GM19438 (cell line): ENCODE measurements around the gene FMO2.
"Not testable (repeated sequence)": the region's sequence is repeated elsewhere in the genome, so short reads cannot be mapped to it uniquely, and the experiment has no call there.

Source experiments
- ATAC-seq: cut with Tn5 transposase; IDR thresholded peaks from one replicate; pipeline ENCODE4 v1.9.1; 2021; ENCODE audit warnings: low read depth; ENCODE audit not compliant: unreplicated experiment

FMO2 gene

DNA sequence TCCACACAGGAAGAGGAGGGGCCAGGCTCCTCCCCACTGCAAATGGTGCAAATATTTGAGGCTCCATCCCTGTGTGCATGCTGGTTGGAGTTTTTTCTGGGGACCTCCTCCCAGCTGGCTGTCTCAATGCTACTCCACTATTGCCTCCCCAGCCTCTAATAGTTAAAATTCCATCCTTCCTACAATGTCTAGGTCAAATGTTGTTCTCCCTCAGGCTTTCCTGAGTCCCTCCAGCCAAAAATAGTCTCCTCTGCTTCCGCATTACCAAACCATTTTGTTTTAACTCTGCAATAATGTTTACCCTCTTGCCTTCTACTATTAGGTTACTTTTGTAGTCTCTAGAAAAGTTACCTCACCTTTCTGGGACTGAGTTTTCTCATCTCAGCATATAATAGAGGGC is 33.6 kb downstream of the FMO2 start:
- ATAC-seq, result no peak

DNA sequence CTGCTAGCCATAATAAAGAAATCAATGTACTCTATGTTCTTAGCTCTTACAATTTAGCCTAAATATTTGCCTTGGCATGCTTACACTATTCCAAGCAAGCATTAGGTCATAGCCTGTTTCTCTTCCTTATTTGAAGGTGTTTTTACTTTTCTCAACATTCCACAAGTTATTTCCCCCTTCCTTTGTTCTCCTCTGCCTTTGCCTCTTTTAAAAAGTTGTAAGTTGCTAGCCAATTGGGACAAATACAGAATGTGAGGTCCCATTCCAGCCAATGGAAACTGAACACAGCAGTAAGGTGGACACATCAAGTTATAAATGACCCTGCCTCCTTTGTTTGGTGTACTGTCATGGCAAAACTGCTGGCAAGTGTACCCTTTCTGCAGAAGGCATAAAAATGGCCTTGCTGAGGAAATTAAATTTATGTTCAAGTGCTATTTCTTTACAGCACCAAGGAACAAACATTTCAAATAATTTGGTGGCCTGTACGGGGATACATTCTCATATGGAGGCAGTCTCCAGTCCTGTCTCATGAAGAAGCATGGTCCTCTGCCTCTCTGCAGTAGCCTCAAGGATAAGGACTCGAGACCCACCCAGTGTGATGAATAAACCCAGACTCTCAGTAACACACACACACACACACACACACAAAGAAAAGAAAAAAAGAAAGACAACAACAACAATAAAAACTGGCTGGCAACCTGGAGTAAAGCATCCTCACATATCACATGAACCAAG is 34.4 kb downstream of the FMO2 start:
- ATAC-seq, result no peak

DNA sequence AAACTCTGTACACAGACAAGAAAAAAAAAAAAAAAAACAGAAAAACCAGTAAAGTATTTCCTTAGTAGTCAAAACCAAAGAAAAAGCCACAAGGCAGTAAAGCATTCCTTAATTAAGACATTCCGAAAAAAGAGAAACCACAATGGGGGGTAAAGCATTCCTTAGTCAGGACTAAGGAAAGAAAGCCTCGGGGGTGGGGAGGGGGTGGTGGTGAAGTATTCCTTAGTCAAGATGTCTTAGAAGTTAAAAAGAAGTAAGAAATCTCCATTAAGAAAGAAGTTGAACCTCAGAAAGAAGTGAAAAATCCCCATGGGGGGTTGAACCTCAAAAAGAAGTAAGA is 35.0 kb downstream of the FMO2 start:
- no peak for ATAC-seq

DNA sequence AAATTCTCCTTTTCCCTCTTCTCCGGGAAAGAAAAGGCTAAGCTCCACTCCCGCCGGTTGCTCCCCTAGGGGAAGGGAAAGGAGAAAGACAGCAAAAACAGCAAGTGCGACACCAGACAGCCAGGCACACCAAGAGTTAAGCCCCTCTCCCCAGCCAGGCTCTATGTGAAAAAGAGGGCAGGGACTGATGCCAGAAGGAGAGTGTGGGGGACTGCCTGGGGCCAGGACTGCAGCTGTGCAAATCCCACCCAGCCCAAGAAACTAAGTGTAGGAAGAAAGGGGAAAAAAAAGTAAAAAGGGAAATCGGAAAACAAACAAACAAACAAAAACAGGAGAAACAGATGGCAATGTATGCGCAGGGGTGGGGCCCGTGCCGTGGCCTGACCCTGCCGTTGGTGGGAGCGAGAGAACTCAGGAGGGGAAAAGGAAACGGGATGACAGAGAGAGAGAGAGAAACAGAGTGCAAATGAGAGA is 35.5 kb downstream of the FMO2 start:
- no peak for ATAC-seq

DNA sequence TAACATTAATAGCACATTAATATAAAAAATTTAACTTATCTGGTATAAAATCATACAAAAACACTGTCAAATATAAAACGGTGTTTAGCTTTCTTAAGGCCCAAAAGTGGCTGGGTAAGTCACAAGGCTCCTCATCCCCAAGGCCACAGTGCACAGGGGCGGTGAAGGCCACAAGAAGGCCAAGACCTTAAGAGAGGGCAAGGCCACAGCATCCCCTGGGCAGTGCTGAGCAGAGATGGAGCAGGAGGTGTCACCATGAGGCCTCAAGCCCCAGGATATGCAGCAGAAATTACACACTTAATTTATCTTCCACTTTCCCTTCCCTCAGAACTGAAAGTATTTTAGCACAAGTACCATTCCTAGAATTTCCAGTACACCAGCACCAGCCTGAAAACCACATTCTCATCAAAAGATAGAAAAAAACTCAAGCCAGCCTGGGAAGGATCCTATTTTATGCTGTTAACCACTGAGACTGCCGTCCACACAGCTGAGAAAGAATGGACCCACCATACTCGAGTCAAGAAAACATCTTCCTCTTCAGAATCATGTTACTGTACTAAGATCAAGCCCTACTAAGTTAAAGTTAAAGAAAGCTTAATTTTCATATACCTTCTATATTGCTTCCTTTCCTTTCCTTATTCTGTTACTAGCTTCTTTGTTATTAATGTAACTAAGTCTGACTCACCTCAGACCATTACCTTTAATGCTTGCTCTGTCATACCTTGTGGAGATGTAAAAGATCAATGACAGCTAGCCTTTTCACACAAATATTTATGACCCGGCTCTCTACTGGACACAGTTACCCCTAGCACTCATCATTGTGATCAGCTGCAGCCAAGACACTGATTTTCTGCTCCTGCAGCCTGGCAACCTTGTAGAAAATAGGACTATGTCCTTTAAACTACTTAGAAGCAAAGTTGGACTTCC is 36.8 kb downstream of the FMO2 start:
- no peak for ATAC-seq

DNA sequence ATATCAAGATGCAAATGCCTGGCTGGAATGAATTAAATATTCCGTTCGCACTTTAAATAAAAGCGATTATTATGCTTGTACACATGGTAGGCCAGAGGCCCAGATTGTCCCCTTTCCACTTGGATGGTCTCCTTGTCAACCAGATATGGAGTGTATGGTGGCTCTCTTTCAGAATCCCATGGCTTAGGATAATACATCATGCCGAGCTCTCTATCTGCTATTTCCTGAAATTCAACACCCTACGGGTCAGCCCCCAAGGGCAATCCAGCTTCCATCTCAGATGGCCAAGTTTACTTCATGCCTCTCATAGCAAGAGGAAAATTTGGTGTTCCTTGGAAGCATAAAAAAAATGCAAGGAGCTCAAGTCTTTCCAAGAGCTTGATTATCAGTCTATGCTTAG is 37.8 kb downstream of the FMO2 start:
- ATAC-seq, result no peak

DNA sequence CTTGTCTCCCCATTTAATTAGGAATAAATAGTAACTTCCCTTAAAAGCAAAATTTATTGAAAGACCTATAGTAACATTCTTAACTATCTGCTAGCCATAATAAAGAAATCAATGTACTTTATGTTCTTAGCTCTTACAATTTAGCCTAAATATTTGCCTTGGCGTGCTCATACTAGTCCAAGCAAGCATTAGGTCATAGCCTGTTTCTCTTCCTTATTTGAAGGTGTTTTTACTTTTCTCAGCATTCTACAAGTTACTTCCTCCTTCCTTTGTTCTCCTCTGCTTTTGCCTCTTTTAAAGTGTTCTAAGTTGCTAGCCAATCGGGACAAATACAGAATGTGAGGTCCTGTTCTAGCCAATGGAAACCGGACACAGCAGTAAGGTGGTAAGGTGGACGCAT is 39.2 kb downstream of the FMO2 start:
- ATAC-seq, result not testable (repeated sequence)

DNA sequence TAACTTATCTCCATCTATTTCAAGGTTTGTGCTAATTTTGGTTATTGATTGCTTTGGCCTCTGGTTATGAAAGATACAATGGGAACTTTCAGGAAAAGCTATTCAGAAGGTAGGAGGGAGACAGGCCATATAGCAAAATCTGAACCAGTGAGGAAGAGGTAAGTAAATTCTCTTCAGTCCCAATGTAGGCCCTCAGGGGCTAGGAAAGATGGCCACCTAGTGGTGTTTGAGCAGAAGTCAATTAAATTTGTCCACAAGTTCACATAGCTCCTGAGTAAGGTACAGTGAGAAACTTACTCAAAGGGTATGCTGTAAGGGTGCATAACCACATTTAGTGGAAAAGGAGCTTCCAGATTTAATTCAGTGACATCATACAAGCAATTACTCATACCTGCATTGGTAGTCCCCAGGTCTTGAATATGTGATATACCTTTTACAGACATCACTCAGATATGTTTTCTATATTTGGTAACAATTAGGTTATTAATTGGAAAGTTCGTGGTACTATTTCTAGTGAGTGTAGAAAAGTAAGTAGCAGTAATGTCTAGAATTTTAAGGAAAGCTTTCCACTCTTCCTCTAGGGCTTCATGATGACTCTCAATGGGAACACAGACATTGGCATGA is 41.8 kb downstream of the FMO2 start:
- peak; percentile 75 for ATAC-seq

DNA sequence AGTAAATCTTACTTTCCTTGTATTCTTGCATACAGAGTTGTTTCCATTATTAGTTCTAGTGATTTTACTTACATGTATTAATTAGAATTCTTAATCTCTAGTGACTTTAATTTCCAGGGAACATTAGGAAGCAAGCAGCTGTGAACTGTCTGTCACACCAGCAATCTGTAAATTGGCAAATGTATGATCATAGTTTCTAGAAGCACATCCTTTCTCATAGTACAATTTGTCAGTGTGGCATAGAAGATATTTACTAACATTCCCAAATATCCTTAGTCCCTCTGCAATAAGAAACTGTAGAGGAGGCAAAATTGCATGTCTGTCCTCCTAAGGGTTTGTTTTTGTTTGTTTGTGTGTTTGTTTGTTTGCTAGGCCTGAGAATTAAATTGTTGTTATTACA is 46.2 kb downstream of the FMO2 start:
- ATAC-seq, result no peak

DNA sequence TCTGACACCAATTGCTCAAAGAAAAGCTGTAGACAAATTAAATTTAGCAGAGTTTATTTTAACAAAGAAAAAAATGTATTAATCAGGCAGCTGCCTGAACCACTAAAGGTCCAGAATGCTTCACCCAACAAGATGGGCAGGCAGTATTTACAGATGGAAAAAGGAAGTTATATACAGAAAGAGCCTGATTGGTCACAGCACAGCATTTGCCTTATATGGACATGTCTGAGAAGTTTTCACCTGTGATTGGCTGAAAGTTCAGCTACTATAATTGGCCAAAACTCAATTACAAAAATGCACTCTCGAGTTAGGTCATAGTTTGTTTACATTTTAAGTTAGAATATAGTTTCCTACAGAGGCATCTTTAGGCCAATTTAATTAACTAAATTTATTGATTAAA is 48.1 kb downstream of the FMO2 start:
- ATAC-seq, result no peak

DNA sequence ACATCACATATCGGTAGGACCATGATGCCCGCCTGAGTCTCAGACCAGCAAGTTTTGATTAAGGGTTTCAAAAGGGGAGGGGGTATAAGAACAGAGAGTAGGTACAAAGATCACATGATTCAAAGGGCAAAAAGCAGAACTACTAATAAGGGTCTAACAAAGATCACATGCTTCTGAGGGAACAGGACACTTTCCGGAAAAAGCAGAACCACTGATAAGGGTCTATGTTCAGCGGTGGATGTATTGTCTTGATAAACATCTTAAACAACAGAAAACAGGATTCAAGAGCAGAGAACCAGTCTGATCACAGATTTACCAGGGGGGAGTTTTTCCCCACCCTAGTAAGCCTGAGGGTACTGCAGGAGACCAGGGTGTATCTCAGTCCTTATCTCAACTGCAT is 51.1 kb downstream of the FMO2 start:
- not testable (repeated sequence) for ATAC-seq

DNA sequence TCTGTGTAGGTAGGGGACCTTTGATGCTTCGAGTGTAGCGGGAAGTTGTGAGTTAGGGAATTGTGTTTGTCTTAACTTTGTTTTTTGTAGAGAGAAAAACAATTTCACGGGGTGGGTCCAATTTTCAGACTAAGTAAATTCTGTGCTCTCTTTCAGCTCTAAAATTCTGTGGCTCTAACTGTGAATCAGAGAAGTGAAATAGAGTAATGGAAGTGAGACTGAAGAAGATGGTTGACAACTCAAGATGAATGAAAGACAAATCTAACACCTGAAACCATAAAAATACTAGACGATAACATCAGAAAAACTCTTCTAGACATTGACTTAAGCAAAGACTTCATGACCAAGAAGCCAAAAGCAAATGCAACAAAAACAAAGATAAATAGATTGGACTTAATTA is 58.8 kb downstream of the FMO2 start:
- no peak for ATAC-seq

DNA sequence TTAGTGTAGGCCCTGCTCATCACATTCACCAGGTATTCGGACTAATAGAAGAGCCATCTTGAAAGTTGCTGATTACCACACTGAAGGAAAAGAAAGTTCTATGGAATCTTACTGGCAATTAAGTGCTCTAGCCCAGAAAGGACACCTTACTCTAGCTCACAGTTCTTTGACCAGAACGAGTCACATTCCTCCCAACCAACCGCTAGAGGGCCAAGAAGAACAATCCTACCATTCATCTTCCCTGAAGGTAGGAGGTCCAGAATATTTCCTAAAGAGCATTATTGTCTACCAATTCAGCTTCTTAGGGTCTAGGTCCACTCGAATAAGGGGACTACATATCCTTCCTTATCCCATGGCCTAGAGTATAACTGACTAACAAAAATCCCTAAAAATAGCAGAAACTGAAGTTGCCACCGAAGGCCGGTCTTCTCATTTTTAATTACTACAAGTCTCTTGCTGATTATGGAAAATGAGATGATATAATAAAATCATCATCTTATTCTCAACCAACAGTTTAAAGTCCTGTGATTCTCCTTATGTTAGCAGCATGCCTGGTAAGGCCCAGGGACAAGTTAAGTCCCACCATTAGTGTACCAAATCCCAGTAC is 60.5 kb downstream of the FMO2 start:
- peak; percentile 78 for ATAC-seq

DNA sequence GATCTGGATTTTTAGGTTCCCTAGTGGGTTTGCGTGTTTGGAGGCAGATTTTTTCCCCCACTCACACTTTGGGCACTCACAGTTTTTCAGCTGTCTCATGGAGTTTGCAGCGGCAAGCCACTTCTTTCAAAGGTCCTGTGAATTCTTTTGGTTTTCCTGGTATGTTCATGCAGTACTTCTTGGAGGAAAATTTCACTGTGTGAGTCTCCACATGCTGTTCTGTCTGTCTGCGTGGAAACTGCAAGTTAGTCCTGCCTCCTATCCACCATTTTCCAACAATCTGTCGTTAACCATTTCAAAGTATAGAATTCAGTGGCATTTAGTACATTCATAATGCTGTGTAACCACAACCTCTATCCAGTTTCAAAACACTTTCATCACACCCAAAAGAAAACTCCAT is 62.4 kb downstream of the FMO2 start:
- ATAC-seq, result no peak

DNA sequence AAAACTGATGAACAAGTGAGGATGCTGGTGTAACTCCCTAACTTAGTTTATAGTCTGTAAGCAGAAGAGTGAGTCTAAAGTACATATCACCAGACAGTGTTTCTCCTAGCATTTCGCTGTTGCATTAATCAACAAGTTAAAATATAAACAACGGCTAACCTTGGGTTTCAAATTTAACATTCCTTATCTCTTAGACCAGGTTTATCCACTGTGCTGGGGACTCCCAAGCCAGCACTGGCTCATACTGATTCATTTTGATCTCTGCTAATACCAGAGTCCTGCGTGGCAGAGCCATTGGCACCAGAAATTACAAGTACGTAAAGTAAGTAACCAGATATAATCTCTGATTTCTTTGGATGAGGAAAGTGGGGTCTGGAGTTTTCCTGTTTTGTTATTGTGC is 63.2 kb downstream of the FMO2 start, which contains the start of gene FMO1:
Gene FMO1 (plus strand): TSS at position 193 of the 400 bp plus-strand sequence. CDS start 9,594 bp downstream, outside the sequence.
- no peak for ATAC-seq

DNA sequence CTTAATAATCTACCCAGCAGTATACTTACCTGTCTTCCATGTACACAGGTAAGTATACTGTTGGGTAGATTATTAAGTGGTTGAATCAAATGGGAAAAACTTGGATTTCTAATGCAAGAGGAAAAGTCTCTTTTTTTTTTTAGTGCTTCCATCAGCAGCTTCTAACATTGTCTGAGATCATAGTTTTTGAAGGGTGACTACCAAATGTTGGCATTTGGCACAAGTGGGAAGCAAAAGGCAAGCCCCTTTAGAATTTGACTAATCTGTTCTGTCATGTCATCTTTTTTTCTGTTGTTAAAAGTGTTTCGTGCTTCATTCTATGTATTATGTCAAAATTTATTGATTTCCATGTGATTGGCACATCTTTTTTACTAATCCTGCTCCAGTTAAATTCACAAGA is 63.7 kb downstream of the FMO2 start:
- ATAC-seq, result no peak

DNA sequence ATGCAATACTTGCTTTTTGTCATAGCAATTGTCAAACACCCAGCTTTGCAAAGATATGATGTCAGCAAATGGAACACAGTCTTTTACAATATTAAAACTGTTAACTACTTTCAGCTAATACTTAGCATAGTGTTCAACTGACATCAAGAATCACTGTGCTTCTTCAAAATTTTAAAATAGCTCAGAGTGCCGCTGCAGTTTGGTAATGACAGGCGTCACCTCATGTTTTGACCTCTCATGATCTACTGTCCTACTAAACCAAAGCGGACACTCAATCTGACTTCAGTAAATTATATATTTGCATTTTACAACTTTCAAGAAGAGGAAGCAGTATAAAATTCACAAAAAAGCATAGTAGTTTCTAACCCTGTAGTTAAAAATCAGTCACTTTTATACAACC is 65.2 kb downstream of the FMO2 start:
- ATAC-seq, result no peak

DNA sequence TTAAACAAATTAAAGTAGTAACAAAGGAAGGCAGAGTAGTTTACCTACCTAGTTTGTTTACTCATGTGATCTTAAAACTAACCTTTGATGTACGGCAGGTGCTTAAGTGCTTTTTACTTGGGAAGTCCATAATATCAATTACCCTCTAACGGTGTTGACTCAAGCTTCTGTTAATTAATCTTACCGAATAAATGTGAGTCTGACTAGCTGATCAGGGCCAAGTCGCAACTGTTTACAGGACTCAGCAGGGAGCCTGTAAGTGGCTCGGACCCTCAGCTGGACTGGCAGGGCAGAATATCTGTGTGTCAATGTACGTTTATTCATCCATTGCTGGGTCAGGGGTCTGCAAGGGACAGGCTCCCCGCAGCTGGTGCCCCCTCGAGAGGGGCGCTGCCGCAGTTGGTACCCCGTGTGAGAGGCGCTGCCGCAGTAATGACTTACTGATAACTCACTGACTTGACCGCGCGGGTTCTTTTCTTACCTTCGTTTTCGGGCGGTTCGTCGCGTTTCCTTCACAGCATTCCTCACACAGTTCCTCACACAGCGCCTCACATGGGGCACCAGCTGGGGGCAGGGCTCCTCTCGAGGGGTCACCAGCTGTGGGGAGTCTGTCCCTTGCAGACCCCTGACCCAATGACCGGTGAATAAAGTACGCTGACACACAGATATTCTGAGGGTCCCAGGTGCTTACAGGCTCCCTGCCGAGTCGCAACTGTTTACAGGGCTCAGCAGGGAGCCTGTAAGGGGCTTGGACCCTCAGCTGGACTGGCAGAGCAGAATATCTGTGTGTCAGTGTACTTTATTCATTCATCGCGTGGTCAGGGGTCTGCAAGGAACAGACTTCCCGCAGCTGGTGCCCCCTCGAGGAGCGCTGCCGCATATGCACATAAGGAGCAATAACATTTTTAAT is 66.2 kb downstream of the FMO2 start:
- ATAC-seq, result peak; percentile 65

DNA sequence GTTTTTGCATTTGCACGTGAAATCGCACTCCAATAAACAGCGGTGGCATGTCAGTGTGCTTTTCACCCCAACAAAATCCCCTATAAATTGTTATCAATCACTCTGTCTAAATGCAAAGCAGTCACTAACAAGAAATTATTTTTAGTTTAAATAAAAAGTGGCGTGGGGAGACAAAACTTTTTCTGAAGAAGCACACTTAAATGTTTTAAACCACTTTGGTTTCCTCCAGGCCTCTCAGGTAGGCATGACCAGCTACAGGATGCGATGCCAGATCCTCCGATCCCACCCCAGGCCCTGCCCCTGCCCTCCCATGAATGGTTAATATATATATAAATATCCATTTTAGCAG is 66.8 kb downstream of the FMO2 start:
- no peak for ATAC-seq

DNA sequence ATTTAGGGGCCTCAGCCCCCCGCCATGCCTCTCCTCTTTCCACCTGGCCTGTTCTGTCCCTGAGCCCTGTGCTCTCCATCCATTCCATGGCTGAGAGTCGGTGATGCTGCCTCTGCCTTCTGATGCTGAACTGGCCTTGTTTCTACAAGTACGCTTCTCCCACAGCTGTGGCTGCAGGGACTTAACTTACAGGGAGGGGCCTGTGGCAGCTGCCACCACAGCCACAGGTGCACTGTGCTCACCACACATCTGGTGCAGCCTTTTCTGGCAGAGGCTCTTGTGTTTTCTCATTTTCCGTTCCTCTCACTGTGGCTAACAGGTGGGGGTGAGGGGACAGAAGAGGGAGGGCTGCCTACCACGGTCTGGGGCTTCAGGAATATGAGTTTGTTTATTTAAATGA is 67.4 kb downstream of the FMO2 start:
- peak; percentile 92 for ATAC-seq
